PC-9 (cell line): ENCODE data around the gene PTPRT.

Experiments used
- EZH2 ChIP-seq: fragments of 200-600 bp; sonication (generic); IDR thresholded peaks from 2 replicates; pipeline ENCODE4 v1.8.0; 2017; ENCODE audit warnings: antibody characterized with exemption, low read depth
- TF ChIP-seq, protein P1 (sequence below): fragments of 200-600 bp; sonication (generic); conservative IDR thresholded peaks from 2 replicates; pipeline ENCODE4 v1.6.1; 2017; ENCODE audit warnings: mixed run types, antibody characterized with exemption, mild to moderate bottlenecking, moderate library complexity

DNA sequence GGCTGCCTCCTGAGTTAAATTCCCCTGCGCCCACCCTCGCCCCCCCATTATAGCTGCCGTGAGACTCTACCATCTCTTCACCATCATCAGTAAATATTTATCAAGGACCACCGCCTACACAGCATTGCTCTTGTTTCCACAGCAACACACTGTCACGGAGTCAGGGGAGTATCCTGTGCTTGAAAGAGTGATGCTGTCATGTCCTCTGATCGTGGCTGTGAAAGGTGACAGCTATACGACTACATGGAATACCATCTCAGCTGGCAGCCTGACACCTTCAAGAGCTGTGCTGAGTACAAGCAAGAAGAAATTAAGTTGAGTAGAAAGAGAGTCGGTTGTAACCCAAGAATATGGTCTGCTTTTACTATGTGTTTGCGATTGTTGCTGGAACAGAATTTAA is 3.4 kb downstream of the PTPRT start:
- TF ChIP-seq EZH2, result no peak
- TF ChIP-seq, protein P1, sequence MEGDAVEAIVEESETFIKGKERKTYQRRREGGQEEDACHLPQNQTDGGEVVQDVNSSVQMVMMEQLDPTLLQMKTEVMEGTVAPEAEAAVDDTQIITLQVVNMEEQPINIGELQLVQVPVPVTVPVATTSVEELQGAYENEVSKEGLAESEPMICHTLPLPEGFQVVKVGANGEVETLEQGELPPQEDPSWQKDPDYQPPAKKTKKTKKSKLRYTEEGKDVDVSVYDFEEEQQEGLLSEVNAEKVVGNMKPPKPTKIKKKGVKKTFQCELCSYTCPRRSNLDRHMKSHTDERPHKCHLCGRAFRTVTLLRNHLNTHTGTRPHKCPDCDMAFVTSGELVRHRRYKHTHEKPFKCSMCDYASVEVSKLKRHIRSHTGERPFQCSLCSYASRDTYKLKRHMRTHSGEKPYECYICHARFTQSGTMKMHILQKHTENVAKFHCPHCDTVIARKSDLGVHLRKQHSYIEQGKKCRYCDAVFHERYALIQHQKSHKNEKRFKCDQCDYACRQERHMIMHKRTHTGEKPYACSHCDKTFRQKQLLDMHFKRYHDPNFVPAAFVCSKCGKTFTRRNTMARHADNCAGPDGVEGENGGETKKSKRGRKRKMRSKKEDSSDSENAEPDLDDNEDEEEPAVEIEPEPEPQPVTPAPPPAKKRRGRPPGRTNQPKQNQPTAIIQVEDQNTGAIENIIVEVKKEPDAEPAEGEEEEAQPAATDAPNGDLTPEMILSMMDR, result no peak
